Activated naive CD8-positive, alpha-beta T cell treated with anti-CD3 and anti-CD28 coated beads for 36 hours (primary cell): Measurements from ENCODE around the gene DIS3L. TPM values are rescaled to one million over a fixed set of nuclear protein-coding genes. Genes with fewer than 3 reads are reported as not detected.
"Not testable (repeated sequence)": the region's sequence is repeated elsewhere in the genome, so short reads cannot be mapped to it uniquely, and the experiment has no call there.

Experiments used
- DNase-seq: peaks from one replicate; pipeline ENCODE4 v3.0.0; 2021
- H3K27ac Mint-ChIP-seq: one replicate; pipeline ENCODE4 v1.8.0; 2022; ENCODE audit warnings: mild to moderate bottlenecking, moderate library complexity, mixed read lengths
- H3K27me3 Mint-ChIP-seq: one replicate; pipeline ENCODE4 v1.8.0; 2022; ENCODE audit warnings: mild to moderate bottlenecking, mixed read lengths
- H3K36me3 Mint-ChIP-seq: one replicate; pipeline ENCODE4 v1.8.0; 2021; ENCODE audit warnings: mild to moderate bottlenecking, mixed read lengths
- H3K4me1 Mint-ChIP-seq: one replicate; pipeline ENCODE4 v1.8.0; 2021; ENCODE audit warnings: mixed read lengths
- H3K4me3 Mint-ChIP-seq: one replicate; pipeline ENCODE4 v1.8.0; 2022; ENCODE audit warnings: mild to moderate bottlenecking, moderate library complexity, mixed read lengths
- H3K9me3 Mint-ChIP-seq: one replicate; pipeline ENCODE4 v1.8.0; 2022; ENCODE audit warnings: mixed read lengths
- total RNA-seq, 2 experiments: library from RNA; stranded (reverse); gene quantifications; one replicate each; pipeline ENCODE4 v1.2.3, GENCODE V29; 2021

Gene DIS3L
- total RNA-seq, 2 experiments from 2014 or later: 22.1 to 23.4 TPM

- Mint-ChIP-seq H3K27me3 (no peaks in the 10 kb centered on the region), H3K9me3 (no peaks in the 10 kb centered on the region), H3K27ac (peak overlapping the region; percentile 93), H3K4me3 (peak overlapping the region; percentile 87), H3K4me1 (peaks cover 45% of the 10 kb centered on the region), H3K36me3 (peaks cover 8% of the 10 kb centered on the region)
- DNase-seq: no peak
Measured at GRCh38 chr15:66291816-66292570, 1.4 kb upstream of the DIS3L start.

- Mint-ChIP-seq H3K4me1 (peaks cover 44% of the 10 kb centered on the region), H3K9me3 (no peaks in the 10 kb centered on the region)
- DNase-seq: no peak
Measured at GRCh38 chr15:66292571-66293418, 573 bp upstream of the DIS3L start.

GRCh38 chr15:66294157-66294931 lies 976 bp downstream of the DIS3L start:
- peak; percentile 28 for DNase-seq
- peak overlapping the region; percentile 91 for H3K27ac Mint-ChIP-seq
- peak overlapping the region; percentile 87 for H3K4me3 Mint-ChIP-seq
- peaks cover 16% of the 10 kb centered on the region for H3K36me3 Mint-ChIP-seq
- H3K27me3 Mint-ChIP-seq: no peaks in the 10 kb centered on the region
- no peaks in the 10 kb centered on the region for H3K9me3 Mint-ChIP-seq
- H3K4me1 Mint-ChIP-seq: peaks cover 48% of the 10 kb centered on the region

More at GRCh38 chr15:66292571-66293418, 573 bp upstream of the DIS3L start:
- Mint-ChIP-seq H3K27ac (peak overlapping the region; percentile 93), H3K36me3 (peaks cover 11% of the 10 kb centered on the region), H3K27me3 (no peaks in the 10 kb centered on the region), H3K4me3 (peak overlapping the region; percentile 87)

GRCh38 chr15:66294932-66295235 lies 1.5 kb downstream of the DIS3L start:
- H3K4me1 Mint-ChIP-seq: peaks cover 48% of the 10 kb centered on the region
- peak overlapping the region; percentile 91 for H3K27ac Mint-ChIP-seq
- H3K9me3 Mint-ChIP-seq: no peaks in the 10 kb centered on the region
- DNase-seq: no peak
- peak overlapping the region; percentile 87 for H3K4me3 Mint-ChIP-seq
- peaks cover 16% of the 10 kb centered on the region for H3K36me3 Mint-ChIP-seq
- no peaks in the 10 kb centered on the region for H3K27me3 Mint-ChIP-seq

- H3K36me3 Mint-ChIP-seq: peaks cover 22% of the 10 kb centered on the region
- H3K27me3 Mint-ChIP-seq: no peaks in the 10 kb centered on the region
- no peak overlapping the region for H3K4me3 Mint-ChIP-seq
- no peak for DNase-seq
- peaks cover 42% of the 10 kb centered on the region for H3K4me1 Mint-ChIP-seq
- no peaks in the 10 kb centered on the region for H3K9me3 Mint-ChIP-seq
- H3K27ac Mint-ChIP-seq: no peak overlapping the region
Measured at GRCh38 chr15:66296186-66296585, 2.8 kb downstream of the DIS3L start.

GRCh38 chr15:66298803-66299251 lies 5.5 kb downstream of the DIS3L start:
- DNase-seq: no peak
- no peaks in the 10 kb centered on the region for H3K9me3 Mint-ChIP-seq
- peaks cover 22% of the 10 kb centered on the region for H3K36me3 Mint-ChIP-seq
- no peak overlapping the region for H3K4me3 Mint-ChIP-seq
- no peak overlapping the region for H3K27ac Mint-ChIP-seq
- no peaks in the 10 kb centered on the region for H3K27me3 Mint-ChIP-seq
- peaks cover 29% of the 10 kb centered on the region for H3K4me1 Mint-ChIP-seq

GRCh38 chr15:66302489-66303278 lies 9.3 kb downstream of the DIS3L start:
- no peak overlapping the region for H3K4me3 Mint-ChIP-seq
- H3K27ac Mint-ChIP-seq: no peak overlapping the region
- H3K27me3 Mint-ChIP-seq: no peaks in the 10 kb centered on the region
- H3K4me1 Mint-ChIP-seq: peaks cover 5% of the 10 kb centered on the region
- H3K9me3 Mint-ChIP-seq: no peaks in the 10 kb centered on the region
- peaks cover 12% of the 10 kb centered on the region for H3K36me3 Mint-ChIP-seq
- no peak for DNase-seq

GRCh38 chr15:66304425-66304824 lies 11.1 kb downstream of the DIS3L start:
- not testable (repeated sequence) for H3K4me1 Mint-ChIP-seq, DNase-seq, H3K27me3 Mint-ChIP-seq

GRCh38 chr15:66306381-66306780 lies 13.0 kb downstream of the DIS3L start:
- H3K9me3 Mint-ChIP-seq: no peaks in the 10 kb centered on the region
- no peak overlapping the region for H3K4me3 Mint-ChIP-seq
- DNase-seq: no peak
- no peak overlapping the region for H3K27ac Mint-ChIP-seq
- peaks cover 7% of the 10 kb centered on the region for H3K36me3 Mint-ChIP-seq
- H3K27me3 Mint-ChIP-seq: no peaks in the 10 kb centered on the region
- no peaks in the 10 kb centered on the region for H3K4me1 Mint-ChIP-seq

More at GRCh38 chr15:66304425-66304824, 11.1 kb downstream of the DIS3L start:
- not testable (repeated sequence) for H3K4me3 Mint-ChIP-seq, H3K27ac Mint-ChIP-seq, H3K9me3 Mint-ChIP-seq
- peaks cover 12% of the 10 kb centered on the region for H3K36me3 Mint-ChIP-seq

GRCh38 chr15:66308531-66308930 lies 15.2 kb downstream of the DIS3L start:
- Mint-ChIP-seq H3K4me3 (no peak overlapping the region), H3K4me1 (peaks cover 2% of the 10 kb centered on the region), H3K36me3 (peaks cover 16% of the 10 kb centered on the region), H3K9me3 (no peaks in the 10 kb centered on the region), H3K27me3 (no peaks in the 10 kb centered on the region), H3K27ac (no peak overlapping the region)
- DNase-seq: no peak

- Mint-ChIP-seq H3K9me3 (no peaks in the 10 kb centered on the region), H3K36me3 (peaks cover 17% of the 10 kb centered on the region), H3K4me3 (no peak overlapping the region), H3K27me3 (no peaks in the 10 kb centered on the region), H3K27ac (no peak overlapping the region), H3K4me1 (peaks cover 2% of the 10 kb centered on the region)
- DNase-seq: no peak
Measured at GRCh38 chr15:66309828-66310227, 16.5 kb downstream of the DIS3L start.

GRCh38 chr15:66310786-66311185 lies 17.4 kb downstream of the DIS3L start:
- Mint-ChIP-seq H3K27me3 (no peaks in the 10 kb centered on the region), H3K4me3 (no peak overlapping the region), H3K27ac (no peak overlapping the region), H3K4me1 (peaks cover 2% of the 10 kb centered on the region), H3K36me3 (peaks cover 21% of the 10 kb centered on the region), H3K9me3 (no peaks in the 10 kb centered on the region)
- DNase-seq: no peak

- Mint-ChIP-seq H3K4me3 (no peak overlapping the region), H3K36me3 (peaks cover 27% of the 10 kb centered on the region), H3K27ac (peak overlapping the region; percentile 53), H3K4me1 (peaks cover 2% of the 10 kb centered on the region), H3K27me3 (no peaks in the 10 kb centered on the region), H3K9me3 (no peaks in the 10 kb centered on the region)
- DNase-seq: no peak
Measured at GRCh38 chr15:66312144-66312543, 18.8 kb downstream of the DIS3L start.

- H3K36me3 Mint-ChIP-seq: peaks cover 21% of the 10 kb centered on the region
- H3K27me3 Mint-ChIP-seq: no peaks in the 10 kb centered on the region
- H3K4me3 Mint-ChIP-seq: no peak overlapping the region
Measured at GRCh38 chr15:66323312-66323928, 30.1 kb downstream of the DIS3L start.

More at GRCh38 chr15:66323312-66323928, 30.1 kb downstream of the DIS3L start:
- H3K27ac Mint-ChIP-seq: peak overlapping the region; percentile 47
- no peak for DNase-seq
- H3K9me3 Mint-ChIP-seq: no peaks in the 10 kb centered on the region
- peaks cover 8% of the 10 kb centered on the region for H3K4me1 Mint-ChIP-seq
